ENCODE results near the gene ALKAL2. TPM values are rescaled to one million over a fixed set of nuclear protein-coding genes. Genes with fewer than 3 reads are reported as not detected.
"Not testable (repeated sequence)": the region's sequence is repeated elsewhere in the genome, so short reads cannot be mapped to it uniquely, and the experiment has no call there.

Gene ALKAL2, protein sequence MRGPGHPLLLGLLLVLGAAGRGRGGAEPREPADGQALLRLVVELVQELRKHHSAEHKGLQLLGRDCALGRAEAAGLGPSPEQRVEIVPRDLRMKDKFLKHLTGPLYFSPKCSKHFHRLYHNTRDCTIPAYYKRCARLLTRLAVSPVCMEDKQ
- polyA plus RNA-seq (2011; rRNA removed) (not detected in 2 replicates), polyA minus RNA-seq (2011; rRNA and poly(A)+ RNA removed) (not detected in 2 replicates)

DNA sequence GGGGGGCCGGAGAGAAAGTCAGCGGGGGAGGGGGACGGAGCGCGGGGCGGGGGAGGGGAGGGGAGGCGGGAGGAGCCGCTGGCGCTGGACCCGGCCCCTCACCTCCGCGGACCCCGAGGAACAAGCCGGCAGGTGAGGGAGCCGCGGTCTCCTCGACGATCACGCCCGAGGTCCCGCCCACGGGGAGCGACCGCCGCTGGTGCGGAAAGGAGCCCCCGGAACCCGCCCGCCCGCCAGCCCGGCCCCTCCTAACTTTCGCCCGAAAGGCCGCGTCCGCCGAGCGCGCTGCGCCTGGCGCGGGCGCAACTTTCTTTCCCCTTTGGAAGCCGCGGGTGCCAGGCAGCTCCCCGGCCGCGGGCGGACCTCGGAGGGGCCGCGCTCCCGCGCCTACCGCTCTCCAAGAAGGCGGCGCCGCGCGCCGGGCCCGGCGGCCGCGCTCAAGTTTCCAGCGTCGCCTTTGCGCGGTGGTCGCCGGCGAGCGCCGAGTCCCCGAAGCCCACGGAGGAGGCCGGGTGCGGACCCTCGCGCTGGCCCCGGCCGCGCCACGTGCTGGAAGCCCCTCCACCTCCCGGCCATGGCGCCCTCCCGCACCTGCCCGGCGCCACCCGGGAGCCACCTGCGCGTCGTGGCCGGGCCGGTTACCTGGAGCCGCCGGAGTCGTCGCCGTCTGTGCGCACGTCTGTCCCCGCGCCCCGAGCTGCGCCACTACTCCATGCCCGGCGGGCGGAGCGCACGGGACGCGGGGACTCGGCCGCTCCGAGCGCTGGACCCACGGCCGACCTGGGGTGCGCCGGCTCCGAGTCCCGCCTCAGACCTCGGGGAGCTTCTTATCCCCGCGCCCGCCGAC, at the start of gene ALKAL2:
ALKAL2 (minus strand) TSS at position 181 of the 847 bp plus-strand sequence. CDS start 256 bp downstream, outside the sequence.
- ChIA-PET POLR2A (no interaction called here), CTCF (interaction anchor here (0.6 to 3.4 kb wide), 7 partner anchors 16 to 116 kb away, joined by 3 to 31 read pairs (median 5); no protein-coding TSS in a partner anchor)
- peaks cover 8% of the 10 kb centered on the region for H3K27me3 ChIP-seq (ENCODE audit: control insufficient read depth, insufficient read depth, low read length)
- DNase-seq (ENCODE audit: low read depth): no peak
- H3K4me3 ChIP-seq (ENCODE audit: low read depth, low read length): peak within 1 kb of the TSS; percentile 18
- H3K36me3 ChIP-seq (ENCODE audit: control insufficient read depth, insufficient read depth, low read length): 0 out of 2 replicates have a peak, but pooled peaks cover 2% of the 10 kb centered on the region
- TF ChIP-seq, protein P1, sequence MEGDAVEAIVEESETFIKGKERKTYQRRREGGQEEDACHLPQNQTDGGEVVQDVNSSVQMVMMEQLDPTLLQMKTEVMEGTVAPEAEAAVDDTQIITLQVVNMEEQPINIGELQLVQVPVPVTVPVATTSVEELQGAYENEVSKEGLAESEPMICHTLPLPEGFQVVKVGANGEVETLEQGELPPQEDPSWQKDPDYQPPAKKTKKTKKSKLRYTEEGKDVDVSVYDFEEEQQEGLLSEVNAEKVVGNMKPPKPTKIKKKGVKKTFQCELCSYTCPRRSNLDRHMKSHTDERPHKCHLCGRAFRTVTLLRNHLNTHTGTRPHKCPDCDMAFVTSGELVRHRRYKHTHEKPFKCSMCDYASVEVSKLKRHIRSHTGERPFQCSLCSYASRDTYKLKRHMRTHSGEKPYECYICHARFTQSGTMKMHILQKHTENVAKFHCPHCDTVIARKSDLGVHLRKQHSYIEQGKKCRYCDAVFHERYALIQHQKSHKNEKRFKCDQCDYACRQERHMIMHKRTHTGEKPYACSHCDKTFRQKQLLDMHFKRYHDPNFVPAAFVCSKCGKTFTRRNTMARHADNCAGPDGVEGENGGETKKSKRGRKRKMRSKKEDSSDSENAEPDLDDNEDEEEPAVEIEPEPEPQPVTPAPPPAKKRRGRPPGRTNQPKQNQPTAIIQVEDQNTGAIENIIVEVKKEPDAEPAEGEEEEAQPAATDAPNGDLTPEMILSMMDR (IDR thresholded peaks at IDR 0.05; ENCODE audit: insufficient read depth, low read depth, low read length): no peak

DNA sequence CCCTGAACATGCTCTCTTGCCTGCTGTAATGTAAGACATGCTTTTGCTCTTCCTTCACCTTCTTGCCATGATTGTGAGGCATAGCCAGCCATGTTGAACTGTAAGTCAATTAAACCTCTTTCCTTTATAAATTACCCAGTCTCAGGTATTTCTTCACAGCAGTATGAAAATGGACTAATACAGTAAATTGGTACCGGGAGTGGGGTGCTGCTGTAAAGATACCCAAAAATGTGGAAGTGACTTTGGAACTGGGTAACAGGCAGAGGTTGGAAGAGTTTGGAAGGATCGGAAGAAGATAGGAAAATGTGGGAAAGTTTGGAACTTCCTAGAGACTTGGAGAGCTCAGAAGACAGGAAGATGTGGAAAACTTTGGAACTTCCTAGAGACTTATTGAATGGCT, 49.1 kb upstream of the ALKAL2 start:
- CTCF ChIA-PET; DNase-seq (ENCODE audit: low read depth); POLR2A ChIA-PET; H3K36me3 ChIP-seq (ENCODE audit: control insufficient read depth, insufficient read depth, low read length); H3K4me3 ChIP-seq (ENCODE audit: low read depth, low read length); H3K27me3 ChIP-seq (ENCODE audit: control insufficient read depth, insufficient read depth, low read length): not testable (repeated sequence)

DNA sequence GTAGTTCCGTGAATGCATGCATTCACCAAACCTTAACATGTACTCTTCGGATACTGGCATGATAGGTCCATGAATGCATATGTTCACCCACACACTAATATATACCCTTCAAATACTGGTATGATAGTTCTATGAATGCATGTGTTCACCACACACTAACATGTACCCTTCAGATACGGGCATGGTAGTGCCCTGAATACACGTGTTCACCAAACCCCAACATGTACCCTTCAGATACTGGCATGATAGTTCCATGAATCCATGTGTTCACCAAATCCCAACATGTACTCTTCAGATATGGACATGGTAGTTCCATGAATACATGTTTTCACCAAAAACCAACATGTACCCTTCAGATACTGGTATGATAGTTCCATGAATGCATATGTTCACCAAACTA, 48.5 kb upstream of the ALKAL2 start:
- TF ChIP-seq, protein P1 (IDR thresholded peaks at IDR 0.05; ENCODE audit: insufficient read depth, low read depth, low read length): no peak
- ChIA-PET CTCF (no interaction called here), POLR2A (no interaction called here)

DNA sequence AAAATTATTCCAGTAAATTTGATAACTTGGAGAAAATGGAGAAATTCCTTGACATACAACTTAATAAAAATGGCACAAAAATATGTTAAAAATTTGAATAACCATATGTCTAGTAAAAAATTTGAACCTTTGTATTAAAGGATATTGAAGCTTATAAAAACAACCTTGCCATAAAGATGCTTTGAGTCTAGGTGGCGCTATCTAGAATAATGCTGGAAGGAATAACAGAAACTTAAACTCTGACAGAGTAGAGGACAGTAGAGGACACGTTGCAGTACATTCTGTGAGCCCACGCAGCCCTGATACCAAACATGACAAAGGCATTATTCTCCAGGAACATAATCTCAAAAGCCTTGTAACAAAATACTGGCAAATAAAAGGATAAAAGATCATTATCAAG, 44.7 kb upstream of the ALKAL2 start:
- TF ChIP-seq, protein P1 (IDR thresholded peaks at IDR 0.05; ENCODE audit: insufficient read depth, low read depth, low read length): no peak
- Histone ChIP-seq H3K36me3 (ENCODE audit: control insufficient read depth, insufficient read depth, low read length) (no peaks in the 10 kb centered on the region), H3K4me3 (ENCODE audit: low read depth, low read length) (no peak overlapping the region), H3K27me3 (ENCODE audit: control insufficient read depth, insufficient read depth, low read length) (no peaks in the 10 kb centered on the region)
- no peak for DNase-seq (ENCODE audit: low read depth)
- POLR2A ChIA-PET: no interaction called here
- CTCF ChIA-PET: no interaction called here

More for the DNA sequence above, 48.5 kb upstream of the ALKAL2 start:
- Histone ChIP-seq H3K4me3 (ENCODE audit: low read depth, low read length) (no peak overlapping the region), H3K27me3 (ENCODE audit: control insufficient read depth, insufficient read depth, low read length) (no peaks in the 10 kb centered on the region), H3K36me3 (ENCODE audit: control insufficient read depth, insufficient read depth, low read length) (no peaks in the 10 kb centered on the region)
- no peak for DNase-seq (ENCODE audit: low read depth)

DNA sequence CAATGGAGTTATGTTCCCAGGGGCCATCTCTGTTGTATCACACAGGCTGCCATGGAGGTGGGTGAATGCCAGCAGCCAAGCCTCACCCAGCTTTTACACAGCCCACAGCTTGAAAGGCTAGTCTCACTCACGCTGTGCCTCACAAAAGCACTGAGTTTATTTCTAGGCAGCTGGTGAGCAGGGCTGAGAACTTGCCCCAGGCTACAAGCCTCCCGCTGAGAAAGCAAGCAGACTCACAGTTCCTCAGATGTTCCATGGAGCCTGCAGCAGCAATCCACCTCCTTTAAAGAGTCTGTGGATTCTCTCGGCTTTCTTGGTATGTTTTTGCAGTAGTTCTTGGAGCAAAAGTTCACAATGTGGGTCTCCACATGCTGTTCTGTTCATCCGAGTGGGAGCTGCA, 40.9 kb upstream of the ALKAL2 start:
- POLR2A ChIA-PET: no interaction called here

More for the DNA sequence above, 40.9 kb upstream of the ALKAL2 start:
- Histone ChIP-seq H3K27me3 (ENCODE audit: control insufficient read depth, insufficient read depth, low read length) (no peaks in the 10 kb centered on the region), H3K36me3 (ENCODE audit: control insufficient read depth, insufficient read depth, low read length) (no peaks in the 10 kb centered on the region), H3K4me3 (ENCODE audit: low read depth, low read length) (no peak overlapping the region)
- TF ChIP-seq, protein P1 (IDR thresholded peaks at IDR 0.05; ENCODE audit: insufficient read depth, low read depth, low read length): no peak
- CTCF ChIA-PET: no interaction called here
- no peak for DNase-seq (ENCODE audit: low read depth)
